Measurements from ENCODE around the gene EIF2AK3.

EIF2AK3 gene

DNA sequence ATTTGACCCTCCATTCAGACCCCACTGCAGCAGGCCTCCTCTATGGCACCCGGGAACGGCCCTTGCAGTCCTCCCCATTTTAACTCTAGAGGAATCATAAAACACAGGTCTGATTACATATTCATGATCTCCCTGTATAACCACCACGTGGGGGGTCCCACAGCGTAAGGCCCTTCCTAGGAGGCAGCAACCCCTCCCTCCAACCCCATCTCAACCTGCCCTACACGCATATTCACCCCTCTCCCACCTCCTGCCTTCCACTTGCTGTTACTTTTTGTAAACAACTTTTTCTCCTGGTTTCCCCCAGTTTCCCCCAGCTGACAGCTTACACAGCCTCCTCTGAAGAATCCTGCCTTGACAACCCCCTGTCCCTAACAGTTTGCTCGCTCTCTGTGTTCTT is 89.6 kb downstream of the EIF2AK3 start:
- no peak for DNase-seq

DNA sequence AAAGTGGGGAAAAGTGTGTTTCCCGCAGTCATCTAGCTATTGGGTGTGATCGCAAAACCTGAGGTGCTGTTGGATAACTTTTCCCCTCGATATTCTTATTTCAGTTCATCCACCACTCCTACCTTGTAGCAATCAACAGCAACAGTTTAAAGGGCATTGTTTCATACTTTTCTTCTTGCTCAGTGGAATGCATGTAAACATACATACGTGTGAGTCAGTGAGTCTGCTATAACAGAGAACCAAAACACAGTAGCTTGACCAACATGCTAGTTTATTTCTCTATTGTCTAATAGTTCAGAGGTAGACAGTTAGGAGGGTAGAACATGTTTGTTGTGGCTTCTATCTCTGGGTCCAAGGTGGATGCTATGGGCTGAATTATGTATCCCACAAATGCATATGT is 97.2 kb downstream of the EIF2AK3 start:
- no peak for DNase-seq

DNA sequence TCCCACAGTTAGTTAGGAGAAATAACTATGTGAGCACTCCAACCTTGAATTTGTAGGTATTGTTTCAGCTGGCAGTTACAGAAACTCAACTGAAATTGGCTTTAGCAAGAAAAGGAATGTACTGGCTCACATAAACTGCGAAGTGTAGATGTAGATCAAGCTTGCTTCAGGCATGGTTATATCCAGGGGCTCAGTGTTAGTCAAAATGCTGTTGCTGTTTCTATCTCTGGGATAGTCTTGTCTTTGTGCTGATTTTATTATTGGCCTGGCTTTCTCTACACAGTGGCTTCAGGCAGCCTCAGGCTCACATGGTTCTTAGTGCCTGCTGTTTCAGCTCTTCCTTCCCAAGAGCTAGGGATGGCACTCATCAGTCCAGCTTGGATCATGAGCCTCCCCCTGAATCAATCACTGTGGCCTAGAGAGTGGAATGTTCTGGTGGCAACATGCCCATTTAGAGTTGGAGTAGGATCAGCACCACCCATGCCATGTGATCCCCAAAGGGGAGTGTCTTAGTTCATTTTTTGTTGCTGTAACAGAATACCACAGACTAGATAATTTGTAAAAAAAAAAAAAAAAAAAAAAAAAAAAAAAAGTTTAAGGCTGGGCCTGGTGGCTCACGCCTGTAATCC is 105.7 kb downstream of the EIF2AK3 start:
- DNase-seq: no peak

DNA sequence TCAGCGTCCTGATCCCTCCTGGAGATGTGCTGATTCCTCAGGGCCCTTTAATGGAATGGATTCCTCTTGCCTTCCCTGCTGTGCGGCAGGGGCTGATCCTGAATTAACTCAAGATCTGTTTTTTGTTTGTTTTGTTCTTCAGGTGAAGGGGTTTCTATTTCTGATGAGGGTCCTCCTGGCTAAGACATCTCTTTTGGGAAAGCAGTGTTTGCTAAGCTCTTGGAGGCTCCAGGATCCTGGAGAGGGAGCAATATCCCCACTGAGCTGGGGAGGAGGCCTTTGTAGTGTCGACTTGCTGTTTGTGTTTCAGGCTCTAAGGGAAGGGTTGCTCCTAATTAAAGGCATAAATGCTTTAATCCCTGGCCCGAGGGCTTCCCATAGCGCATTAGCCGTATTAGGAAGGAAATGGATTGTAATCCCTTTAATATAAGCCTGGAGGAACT is 109.5 kb downstream of the EIF2AK3 start:
- DNase-seq: no peak
